ENCODE data around the gene HOXB9.

The HOXB9 gene

GRCh38 chr17:48626245-48627117, at the start of gene HOXB9:
Gene HOXB9, minus strand, starts transcription at chr17:48626358. Its CDS starts 89 bp downstream, at chr17:48626269.
- H3K27ac Mint-ChIP-seq, result peak within 1 kb of the TSS; percentile 82
- DNase-seq (ENCODE audit: low spot score in 2 of 2), result no peak

GRCh38 chr17:48672340-48672739, 46.2 kb upstream of the HOXB9 start:
- no peak overlapping the region for H3K27ac Mint-ChIP-seq
- H3K4me1 Mint-ChIP-seq, result no peaks in the 10 kb centered on the region
- DNase-seq (ENCODE audit: low spot score in 2 of 2) (no peak), ATAC-seq (ENCODE audit: low read depth) (no peak)
- H3K27me3 Mint-ChIP-seq, result peaks cover 12% of the 10 kb centered on the region
- no peaks in the 10 kb centered on the region for H3K9me3 Mint-ChIP-seq
- H3K4me3 Mint-ChIP-seq, result no peak overlapping the region
- H3K36me3 Mint-ChIP-seq, result no peaks in the 10 kb centered on the region

More at GRCh38 chr17:48626245-48627117, at the start of gene HOXB9:
- H3K36me3 Mint-ChIP-seq, result no peaks in the 10 kb centered on the region
- H3K4me1 Mint-ChIP-seq, result peaks cover 3% of the 10 kb centered on the region
- ATAC-seq (ENCODE audit: low read depth), result peak; percentile 25
- no peaks in the 10 kb centered on the region for H3K9me3 Mint-ChIP-seq
- peaks cover 47% of the 10 kb centered on the region for H3K27me3 Mint-ChIP-seq
- peak within 1 kb of the TSS; percentile 90 for H3K4me3 Mint-ChIP-seq

- Mint-ChIP-seq H3K27me3 (peaks cover 10% of the 10 kb centered on the region), H3K9me3 (no peaks in the 10 kb centered on the region), H3K27ac (no peak overlapping the region), H3K4me1 (no peaks in the 10 kb centered on the region), H3K36me3 (no peaks in the 10 kb centered on the region), H3K4me3 (no peak overlapping the region)
- peak; percentile 69 for ATAC-seq (ENCODE audit: low read depth)
- DNase-seq (ENCODE audit: low spot score in 2 of 2), result peak; percentile 55 to 58
Observed at GRCh38 chr17:48671697-48672171, 45.6 kb upstream of the HOXB9 start.

GRCh38 chr17:48663134-48663924, 37.2 kb upstream of the HOXB9 start:
- ATAC-seq (ENCODE audit: low read depth) (no peak), DNase-seq (ENCODE audit: low spot score in 2 of 2) (no peak)
- Mint-ChIP-seq H3K27ac (no peak overlapping the region), H3K27me3 (peaks cover 9% of the 10 kb centered on the region), H3K4me3 (no peak overlapping the region), H3K9me3 (no peaks in the 10 kb centered on the region), H3K36me3 (no peaks in the 10 kb centered on the region), H3K4me1 (no peaks in the 10 kb centered on the region)

- ATAC-seq (ENCODE audit: low read depth), result no peak
- Mint-ChIP-seq H3K4me3 (no peak overlapping the region), H3K9me3 (no peaks in the 10 kb centered on the region), H3K27ac (no peak overlapping the region), H3K27me3 (no peaks in the 10 kb centered on the region), H3K36me3 (no peaks in the 10 kb centered on the region), H3K4me1 (peaks cover 5% of the 10 kb centered on the region)
- DNase-seq (ENCODE audit: low spot score in 2 of 2), result no peak
Observed at GRCh38 chr17:48655913-48656312, 29.8 kb upstream of the HOXB9 start.

- Mint-ChIP-seq H3K4me3 (no peak overlapping the region), H3K4me1 (peaks cover 17% of the 10 kb centered on the region), H3K27ac (no peak overlapping the region), H3K27me3 (peaks cover 15% of the 10 kb centered on the region), H3K9me3 (no peaks in the 10 kb centered on the region), H3K36me3 (no peaks in the 10 kb centered on the region)
- no peak for DNase-seq (ENCODE audit: low spot score in 2 of 2)
- ATAC-seq (ENCODE audit: low read depth), result no peak
Observed at GRCh38 chr17:48649741-48650140, 23.6 kb upstream of the HOXB9 start.

GRCh38 chr17:48647963-48648245, 21.7 kb upstream of the HOXB9 start:
- no peaks in the 10 kb centered on the region for H3K9me3 Mint-ChIP-seq
- H3K4me3 Mint-ChIP-seq, result peak overlapping the region; percentile 88
- peaks cover 17% of the 10 kb centered on the region for H3K4me1 Mint-ChIP-seq
- DNase-seq (ENCODE audit: low spot score in 2 of 2), result no peak
- peak overlapping the region; percentile 15 for H3K27ac Mint-ChIP-seq
- H3K27me3 Mint-ChIP-seq, result peaks cover 20% of the 10 kb centered on the region
- no peaks in the 10 kb centered on the region for H3K36me3 Mint-ChIP-seq
- no peak for ATAC-seq (ENCODE audit: low read depth)

- peak; percentile 41 for ATAC-seq (ENCODE audit: low read depth)
- no peaks in the 10 kb centered on the region for H3K9me3 Mint-ChIP-seq
- H3K4me3 Mint-ChIP-seq, result peak overlapping the region; percentile 88
- H3K27ac Mint-ChIP-seq, result peak overlapping the region; percentile 15
- peaks cover 16% of the 10 kb centered on the region for H3K4me1 Mint-ChIP-seq
- H3K36me3 Mint-ChIP-seq, result no peaks in the 10 kb centered on the region
- no peak for DNase-seq (ENCODE audit: low spot score in 2 of 2)
- peaks cover 20% of the 10 kb centered on the region for H3K27me3 Mint-ChIP-seq
Observed at GRCh38 chr17:48647103-48647962, 21.2 kb upstream of the HOXB9 start.

- no peaks in the 10 kb centered on the region for H3K36me3 Mint-ChIP-seq
- H3K4me1 Mint-ChIP-seq, result peaks cover 15% of the 10 kb centered on the region
- peaks cover 24% of the 10 kb centered on the region for H3K27me3 Mint-ChIP-seq
- peak overlapping the region; percentile 88 for H3K4me3 Mint-ChIP-seq
- DNase-seq (ENCODE audit: low spot score in 2 of 2), result no peak
- peak; percentile 62 for ATAC-seq (ENCODE audit: low read depth)
- no peaks in the 10 kb centered on the region for H3K9me3 Mint-ChIP-seq
- peak overlapping the region; percentile 15 for H3K27ac Mint-ChIP-seq
Observed at GRCh38 chr17:48646183-48647102, 20.3 kb upstream of the HOXB9 start.

- DNase-seq (ENCODE audit: low spot score in 2 of 2), result no peak
- no peaks in the 10 kb centered on the region for H3K36me3 Mint-ChIP-seq
Observed at GRCh38 chr17:48645639-48646182, 19.6 kb upstream of the HOXB9 start.

GRCh38 chr17:48644910-48645557, 18.9 kb upstream of the HOXB9 start:
- peaks cover 24% of the 10 kb centered on the region for H3K27me3 Mint-ChIP-seq
- no peaks in the 10 kb centered on the region for H3K36me3 Mint-ChIP-seq
- no peaks in the 10 kb centered on the region for H3K9me3 Mint-ChIP-seq
- H3K4me1 Mint-ChIP-seq, result peaks cover 17% of the 10 kb centered on the region
- DNase-seq (ENCODE audit: low spot score in 2 of 2) (no peak), ATAC-seq (ENCODE audit: low read depth) (no peak)
- no peak overlapping the region for H3K4me3 Mint-ChIP-seq
- no peak overlapping the region for H3K27ac Mint-ChIP-seq

More at GRCh38 chr17:48645639-48646182, 19.6 kb upstream of the HOXB9 start:
- peaks cover 17% of the 10 kb centered on the region for H3K4me1 Mint-ChIP-seq
- ATAC-seq (ENCODE audit: low read depth), result no peak
- no peaks in the 10 kb centered on the region for H3K9me3 Mint-ChIP-seq
- peak overlapping the region; percentile 88 for H3K4me3 Mint-ChIP-seq
- H3K27ac Mint-ChIP-seq, result no peak overlapping the region
- H3K27me3 Mint-ChIP-seq, result peaks cover 27% of the 10 kb centered on the region

GRCh38 chr17:48644159-48644558, 18.0 kb upstream of the HOXB9 start:
- Mint-ChIP-seq H3K9me3 (no peaks in the 10 kb centered on the region), H3K27me3 (peaks cover 21% of the 10 kb centered on the region), H3K36me3 (no peaks in the 10 kb centered on the region), H3K27ac (no peak overlapping the region), H3K4me1 (peaks cover 17% of the 10 kb centered on the region), H3K4me3 (no peak overlapping the region)
- DNase-seq (ENCODE audit: low spot score in 2 of 2) (no peak), ATAC-seq (ENCODE audit: low read depth) (no peak)

Data from memory B cell (primary cell).